Transverse colon (tissue), 4 donors: ENCODE results near the gene ARMC6. TPM values are rescaled to one million over a fixed set of nuclear protein-coding genes. Genes with fewer than 3 reads are reported as not detected.

Experiments used
- DNase-seq: peaks from one replicate; pipeline ENCODE4 v3.0.0-alpha.2; 2019
- H3K27ac ChIP-seq, 4 donors: fragments of 200-600 bp; sonication (generic); 2 replicates each; pipeline ENCODE4 v1.5.1; 2016 to 2018; ENCODE audit warnings: inconsistent platforms in 4 of 4
- H3K27me3 ChIP-seq: fragments of 200-600 bp; sonication (generic); 2 replicates; pipeline ENCODE4 v1.5.1; 2017; ENCODE audit warnings: inconsistent platforms
- H3K36me3 ChIP-seq, 4 donors: fragments of 200-600 bp; sonication (generic); 2 replicates each; pipeline ENCODE4 v1.5.1; 2017 to 2019; ENCODE audit warnings: inconsistent platforms in 4 of 4
- H3K4me1 ChIP-seq, 4 donors: fragments of 200-600 bp; sonication (generic); 2 replicates each; pipeline ENCODE4 v1.5.1; 2017 to 2020; ENCODE audit warnings: inconsistent platforms in 4 of 4
- H3K4me3 ChIP-seq, 4 donors: fragments of 200-600 bp; sonication (generic); 1 replicate in 1 of 4; 2 replicates in 3 of 4; pipeline versions ENCODE4 v1.5.1 to v1.6.1; 2017 to 2019; ENCODE audit warnings: inconsistent platforms in 4 of 4
- H3K9me3 ChIP-seq, 2 donors: fragments of 200-600 bp; sonication (generic); 2 replicates each; pipeline ENCODE4 v1.5.1; 2017 to 2019; ENCODE audit warnings: inconsistent platforms in 2 of 2
- EP300 ChIP-seq: sonication (generic); formaldehyde crosslinking; IDR thresholded peaks from one replicate; pipeline ENCODE4 v1.6.1; 2017; ENCODE audit warnings: antibody characterized with exemption, low read depth
- POLR2A ChIP-seq: fragments of 450-650 bp; IDR thresholded peaks from one replicate; pipeline ENCODE4 v1.6.1; 2016; ENCODE audit warnings: antibody characterized with exemption, mild to moderate bottlenecking, moderate library complexity
- POLR2AphosphoS5 ChIP-seq, 3 donors: sonication (generic); formaldehyde crosslinking; IDR thresholded peaks; one replicate each; pipeline ENCODE4 v1.6.1; 2016; ENCODE audit warnings: antibody characterized with exemption in 3 of 3
- WGBS, 2 donors: methylation state at CpG; one replicate each; pipeline ENCODE4 v1.1.5; 2018; ENCODE audit warnings: low coverage in 1 of 2; 5-methylcytosine and 5-hydroxymethylcytosine counted together
- in situ Hi-C, 4 donors: fragments of 200-750 bp; cut with MboI; loops; one replicate each; pipeline versions ENCODE4 v1.15.0 to v1.15.1; 2017; ENCODE audit warnings: low sequenced_read_pairs in 3 of 4, low pct_ligation_motif_present in 1 of 4, low pct_unique_long_range_greater_than_20kb in 1 of 4
- intact Hi-C: fragments of 100-400 bp; cut with DNase I; formaldehyde crosslinking; loops from one replicate; pipeline ENCODE4 v1.15.1; 2023; ENCODE audit warnings: low total_unique reads
- total RNA-seq, 4 donors: library from RNA; depleted of rRNA; stranded (reverse); fragments of >200 nt; gene quantifications; one replicate each; pipeline ENCODE4 v1.1.0, GENCODE V29; 2016
- TF ChIP-seq, protein P1 (sequence below), 5 experiments: fragments of 200-600 bp in 3 of 5; fragments of 450-650 bp in 2 of 5; sonication (generic) in 3 of 5; IDR thresholded peaks; 1 replicate in 2 of 5; 2 replicates in 3 of 5; pipeline ENCODE4 v1.5.1; 2016 to 2017; ENCODE audit warnings: antibody characterized with exemption in 5 of 5, inconsistent platforms in 3 of 5, mild to moderate bottlenecking in 2 of 5, moderate library complexity in 1 of 5

Gene ARMC6
- total RNA-seq = 100 to 1,000 TPM in 1 of 4 donors, 10 to 100 TPM in 3; 15.2 to 220 (median 22.9) TPM

DNA sequence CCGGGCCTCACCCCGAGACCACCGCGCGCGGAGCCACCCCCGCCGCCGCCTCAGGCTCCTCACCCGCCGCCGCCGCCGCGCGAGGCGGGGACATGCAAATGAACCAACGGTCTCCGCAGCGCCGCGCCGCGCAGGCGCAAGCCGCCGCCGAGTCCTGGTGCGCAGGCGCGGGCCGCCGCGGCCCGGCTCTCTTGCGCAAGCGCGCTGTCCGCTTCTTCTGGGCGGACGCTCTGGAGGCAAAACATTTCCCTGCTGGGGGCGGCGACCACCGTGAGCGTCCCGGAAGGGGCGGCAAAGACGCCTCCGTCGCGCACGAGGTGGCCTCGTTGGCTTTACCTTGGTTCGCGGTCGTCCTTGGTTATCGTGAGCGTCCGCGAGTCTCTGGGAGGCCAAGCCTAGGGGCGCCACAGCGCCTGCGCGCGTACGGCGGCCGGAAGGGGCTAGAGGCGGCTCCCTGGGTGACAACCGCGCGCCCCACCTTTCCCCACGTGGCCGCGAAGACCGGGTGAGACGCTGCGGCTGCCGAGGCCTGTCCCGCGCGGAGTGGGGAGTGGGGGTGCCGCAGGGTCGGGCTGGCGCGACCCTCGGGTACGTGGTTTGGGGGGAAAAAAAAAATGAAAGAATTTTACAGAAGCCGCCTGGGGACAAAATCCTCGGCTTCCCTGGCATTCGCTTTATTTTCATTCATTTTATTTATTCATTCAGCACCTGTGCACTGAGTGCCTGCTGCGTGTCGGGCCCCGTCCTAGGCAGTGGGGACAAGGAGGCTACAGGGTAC lies at the start of gene ARMC6, which contains the start of gene SUGP2:
ARMC6 (plus strand) TSS at position 178 of the 778 bp plus-strand sequence. CDS start 607 bp downstream, outside the sequence.
SUGP2 (minus strand) TSS at position 92 of the 778 bp plus-strand sequence. CDS start 2,446 bp downstream, outside the sequence.
- in situ Hi-C loops (no loop called here), intact Hi-C loops (no loop called here)
- peak within 1 kb of the TSS; percentile 95 to 98 (median 96) for H3K27ac ChIP-seq
- WGBS, 2 donors = 0 to 2% methylated on average over 6 to 77 of the region's 94 CpGs
- DNase-seq = peak; percentile 89
- no peaks in the 10 kb centered on the region for H3K27me3 ChIP-seq
- TF ChIP-seq, protein P1, sequence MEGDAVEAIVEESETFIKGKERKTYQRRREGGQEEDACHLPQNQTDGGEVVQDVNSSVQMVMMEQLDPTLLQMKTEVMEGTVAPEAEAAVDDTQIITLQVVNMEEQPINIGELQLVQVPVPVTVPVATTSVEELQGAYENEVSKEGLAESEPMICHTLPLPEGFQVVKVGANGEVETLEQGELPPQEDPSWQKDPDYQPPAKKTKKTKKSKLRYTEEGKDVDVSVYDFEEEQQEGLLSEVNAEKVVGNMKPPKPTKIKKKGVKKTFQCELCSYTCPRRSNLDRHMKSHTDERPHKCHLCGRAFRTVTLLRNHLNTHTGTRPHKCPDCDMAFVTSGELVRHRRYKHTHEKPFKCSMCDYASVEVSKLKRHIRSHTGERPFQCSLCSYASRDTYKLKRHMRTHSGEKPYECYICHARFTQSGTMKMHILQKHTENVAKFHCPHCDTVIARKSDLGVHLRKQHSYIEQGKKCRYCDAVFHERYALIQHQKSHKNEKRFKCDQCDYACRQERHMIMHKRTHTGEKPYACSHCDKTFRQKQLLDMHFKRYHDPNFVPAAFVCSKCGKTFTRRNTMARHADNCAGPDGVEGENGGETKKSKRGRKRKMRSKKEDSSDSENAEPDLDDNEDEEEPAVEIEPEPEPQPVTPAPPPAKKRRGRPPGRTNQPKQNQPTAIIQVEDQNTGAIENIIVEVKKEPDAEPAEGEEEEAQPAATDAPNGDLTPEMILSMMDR (IDR thresholded peaks at IDR 0.05) = peak; percentile 12 to 55 (median 24)
- TF ChIP-seq EP300 (no peak), POLR2A (peak; percentile 51), POLR2AphosphoS5 (IDR thresholded peaks at IDR 0.05) (peak; percentile 66 to 77 (median 74))
- H3K4me1 ChIP-seq = peaks cover 5 to 30% (median 19%) of the 10 kb centered on the region in 4 donors
- no peaks in the 10 kb centered on the region for H3K9me3 ChIP-seq
- peaks cover 0 to 10% (median 4%) of the 10 kb centered on the region in 4 donors for H3K36me3 ChIP-seq
- peak within 1 kb of the TSS; percentile 77 to 94 (median 88) for H3K4me3 ChIP-seq

DNA sequence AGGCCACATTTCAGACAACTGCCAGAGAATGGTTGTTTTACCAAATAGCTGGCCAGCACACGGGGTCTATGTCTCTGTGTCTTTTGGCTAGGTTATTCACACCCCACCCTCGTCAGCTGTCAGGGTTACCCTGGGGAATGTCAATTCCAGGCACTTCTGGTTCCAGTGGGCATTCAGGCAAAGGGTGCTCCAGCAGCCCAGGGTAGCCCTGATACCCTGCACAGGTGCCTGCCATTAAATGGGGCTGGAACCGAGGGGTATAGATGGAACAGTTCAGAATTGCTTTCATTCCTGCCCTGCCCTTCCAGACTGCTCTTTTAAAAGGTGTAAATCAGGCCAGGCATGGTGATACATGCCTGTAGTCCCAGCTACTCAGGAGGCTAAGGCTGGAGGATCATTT lies 49.2 kb upstream of the ARMC6 start:
- TF ChIP-seq POLR2AphosphoS5 (IDR thresholded peaks at IDR 0.05) = no peak
- intact Hi-C loops (no loop called here), in situ Hi-C loops (no loop called here)
- no peaks in the 10 kb centered on the region for H3K9me3 ChIP-seq
- H3K36me3 ChIP-seq = no peaks in the 10 kb centered on the region
- DNase-seq = no peak
- no peak overlapping the region for H3K4me3 ChIP-seq
- H3K27ac ChIP-seq = no peak overlapping the region
- no peaks in the 10 kb centered on the region for H3K4me1 ChIP-seq
- 53% methylated on average over 3 of the region's 3 CpGs; no CpG with 5 or more reads in 1 of the 2 donors for WGBS, 2 donors
- peaks cover 30% of the 10 kb centered on the region for H3K27me3 ChIP-seq

DNA sequence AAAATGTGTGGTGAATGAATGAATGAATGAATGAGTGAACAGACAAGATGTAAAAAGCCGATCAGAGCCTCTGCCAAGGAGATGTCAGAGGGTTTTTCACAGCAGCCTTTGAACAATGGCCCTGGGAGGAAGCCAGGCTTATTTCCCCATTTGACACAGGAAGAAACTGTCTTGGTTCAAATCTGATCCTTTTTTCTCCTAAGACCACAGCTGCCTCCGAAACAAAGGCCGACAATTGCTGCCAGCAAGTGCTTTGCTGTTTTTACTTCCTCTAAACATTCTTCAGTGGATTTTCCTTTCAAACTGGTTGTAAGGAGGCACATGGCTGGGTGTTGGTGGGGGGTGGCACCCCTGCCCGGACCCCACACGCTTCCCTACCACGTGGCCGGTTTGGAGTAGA lies 48.1 kb upstream of the ARMC6 start:
- H3K4me3 ChIP-seq = no peak overlapping the region
- in situ Hi-C loops = no loop called here

DNA sequence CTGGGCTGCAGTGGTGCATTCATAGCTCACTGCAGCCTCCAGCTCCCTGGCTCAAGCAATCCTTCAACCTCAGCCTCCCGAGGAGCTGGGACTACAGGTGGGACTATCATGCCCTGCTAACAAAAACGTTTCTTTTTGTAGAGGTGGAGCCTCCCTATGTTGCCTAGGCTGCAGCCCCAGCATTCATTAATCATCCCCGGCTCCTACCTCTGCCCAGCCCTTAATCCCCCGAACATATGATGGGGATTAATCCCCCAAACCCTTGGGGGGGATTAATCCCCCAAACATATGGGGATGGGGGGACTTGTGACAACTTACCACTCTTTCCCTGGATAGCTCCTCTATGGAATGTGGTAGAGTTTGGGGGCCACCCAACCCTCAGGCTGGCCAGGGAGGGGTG lies 45.9 kb upstream of the ARMC6 start:
- Histone ChIP-seq H3K9me3 (no peaks in the 10 kb centered on the region), H3K27me3 (peaks cover 27% of the 10 kb centered on the region), H3K4me3 (no peak overlapping the region), H3K27ac (no peak overlapping the region), H3K36me3 (no peaks in the 10 kb centered on the region), H3K4me1 (no peaks in the 10 kb centered on the region)
- intact Hi-C loops (no loop called here), in situ Hi-C loops (no loop called here)
- TF ChIP-seq POLR2AphosphoS5 (IDR thresholded peaks at IDR 0.05) = no peak
- TF ChIP-seq EP300 = no peak
- TF ChIP-seq, protein P1 (IDR thresholded peaks at IDR 0.05) = no peak
- no peak for TF ChIP-seq POLR2A
- WGBS, 2 donors = 46% methylated on average over 4 of the region's 4 CpGs; no CpG with 5 or more reads in 1 of the 2 donors
- no peak for DNase-seq

More for the DNA sequence above, 48.1 kb upstream of the ARMC6 start:
- no peak for DNase-seq
- Histone ChIP-seq H3K36me3 (no peaks in the 10 kb centered on the region), H3K4me1 (no peaks in the 10 kb centered on the region), H3K27ac (peak overlapping the region in 1 of 4 donors; percentile 1), H3K27me3 (peaks cover 30% of the 10 kb centered on the region), H3K9me3 (no peaks in the 10 kb centered on the region)
- intact Hi-C loops = no loop called here
- TF ChIP-seq POLR2A (no peak), EP300 (no peak), POLR2AphosphoS5 (IDR thresholded peaks at IDR 0.05) (no peak)
- TF ChIP-seq, protein P1 (IDR thresholded peaks at IDR 0.05) = no peak
- WGBS, 2 donors = 49 to 54% methylated on average over 6 to 7 of the region's 7 CpGs
